ENCODE results near the gene PPP2R5D. TPM values are rescaled to one million over a fixed set of nuclear protein-coding genes. Genes with fewer than 3 reads are reported as not detected.

Gene PPP2R5D
- total RNA-seq, 1 donor from 2014 or later: 55.1 TPM

- Mint-ChIP-seq H3K4me1 (ENCODE audit: unreplicated experiment) (peaks cover 40% of the 10 kb centered on the region), H3K36me3 (peaks cover 5% of the 10 kb centered on the region), H3K27me3 (no peaks in the 10 kb centered on the region), H3K27ac (peak overlapping the region; percentile 99), H3K9me3 (no peaks in the 10 kb centered on the region), H3K4me3 (peak overlapping the region; percentile 98)
- TF ChIP-seq CTCF (conservative IDR thresholded peaks at IDR 0.05): no peak
- no peak for DNase-seq (ENCODE audit: extremely low spot score, unreplicated experiment)
Observed at GRCh38 chr6:43058531-43058930, 74.2 kb downstream of the PPP2R5D start.

- Mint-ChIP-seq H3K27ac (peak within 1 kb of the TSS; percentile 99), H3K27me3 (no peaks in the 10 kb centered on the region), H3K4me3 (peak within 1 kb of the TSS; percentile 98), H3K36me3 (peaks cover 8% of the 10 kb centered on the region), H3K9me3 (no peaks in the 10 kb centered on the region), H3K4me1 (ENCODE audit: unreplicated experiment) (peaks cover 37% of the 10 kb centered on the region)
- no peak for TF ChIP-seq CTCF (conservative IDR thresholded peaks at IDR 0.05)
- peak; percentile 96 for DNase-seq (ENCODE audit: extremely low spot score, unreplicated experiment)
Observed at GRCh38 chr6:43059168-43060033, 75.0 kb downstream of the PPP2R5D start, which contains the start of the genes KLC4 and MRPL2. KLC4 (plus strand) TSS chr6:43059631; CDS start chr6:43061336, 1,705 bp downstream. MRPL2 (minus strand) TSS chr6:43059434; CDS start chr6:43059381, 53 bp downstream.

- no peak for DNase-seq (ENCODE audit: extremely low spot score, unreplicated experiment)
Observed at GRCh38 chr6:43060034-43060754, 75.8 kb downstream of the PPP2R5D start.

GRCh38 chr6:43060755-43061633, 76.6 kb downstream of the PPP2R5D start:
- DNase-seq (ENCODE audit: extremely low spot score, unreplicated experiment): no peak
- peaks cover 8% of the 10 kb centered on the region for H3K36me3 Mint-ChIP-seq
- H3K9me3 Mint-ChIP-seq: no peaks in the 10 kb centered on the region
- TF ChIP-seq CTCF (conservative IDR thresholded peaks at IDR 0.05): no peak
- H3K4me1 Mint-ChIP-seq (ENCODE audit: unreplicated experiment): peaks cover 33% of the 10 kb centered on the region
- H3K27me3 Mint-ChIP-seq: no peaks in the 10 kb centered on the region
- H3K27ac Mint-ChIP-seq: peak overlapping the region; percentile 99
- peak overlapping the region; percentile 98 for H3K4me3 Mint-ChIP-seq

More at GRCh38 chr6:43060034-43060754, 75.8 kb downstream of the PPP2R5D start:
- Mint-ChIP-seq H3K4me1 (ENCODE audit: unreplicated experiment) (peaks cover 36% of the 10 kb centered on the region), H3K9me3 (no peaks in the 10 kb centered on the region), H3K4me3 (peak overlapping the region; percentile 98), H3K27ac (peak overlapping the region; percentile 99), H3K27me3 (no peaks in the 10 kb centered on the region), H3K36me3 (peaks cover 13% of the 10 kb centered on the region)
- TF ChIP-seq CTCF (conservative IDR thresholded peaks at IDR 0.05): no peak

- no peak for TF ChIP-seq CTCF (conservative IDR thresholded peaks at IDR 0.05)
- Mint-ChIP-seq H3K36me3 (peaks cover 8% of the 10 kb centered on the region), H3K27ac (no peak overlapping the region), H3K9me3 (no peaks in the 10 kb centered on the region), H3K27me3 (no peaks in the 10 kb centered on the region), H3K4me3 (peak overlapping the region; percentile 26), H3K4me1 (ENCODE audit: unreplicated experiment) (peaks cover 29% of the 10 kb centered on the region)
- no peak for DNase-seq (ENCODE audit: extremely low spot score, unreplicated experiment)
Observed at GRCh38 chr6:43061861-43062260, 77.5 kb downstream of the PPP2R5D start.

All from type B pancreatic cell (in vitro differentiated cells).